Breast epithelium (tissue), 4 donors: Measurements from ENCODE around the gene DNAH8. TPM values are rescaled to one million over a fixed set of nuclear protein-coding genes. Genes with fewer than 3 reads are reported as not detected.

Experiments
- DNase-seq, 2 donors: peaks; one replicate each; pipeline ENCODE4 v3.0.0-alpha.2; 2019; ENCODE audit warnings: low spot score in 2 of 2
- H3K27ac ChIP-seq, 2 donors: fragments of 200-600 bp; sonication (generic) in 1 of 2; one replicate each; pipeline ENCODE4 v1.5.1; 2016 to 2019; ENCODE audit warnings: mild to moderate bottlenecking in 1 of 2
- H3K27me3 ChIP-seq, 2 donors: fragments of 200-600 bp; sonication (generic) in 1 of 2; one replicate each; pipeline versions ENCODE4 v1.5.1 to v1.6.0; 2017 to 2019; ENCODE audit warnings: control low read depth in 1 of 2, mild to moderate bottlenecking in 1 of 2
- H3K36me3 ChIP-seq: fragments of 200-600 bp; one replicate; pipeline ENCODE4 v1.5.1; 2019
- H3K4me1 ChIP-seq, 2 donors: fragments of 200-600 bp; sonication (generic); one replicate each; pipeline ENCODE4 v1.5.1; 2016 to 2019; ENCODE audit warnings: control low read depth in 1 of 2
- H3K4me3 ChIP-seq, 3 donors: fragments of 200-600 bp; sonication (generic); 1 replicate in 2 of 3; 2 replicates in 1 of 3; pipeline ENCODE4 v1.5.1; 2016 to 2019; ENCODE audit warnings: mild to moderate bottlenecking in 3 of 3, moderate library complexity in 2 of 3
- H3K9me3 ChIP-seq, 2 donors: fragments of 200-600 bp; sonication (generic) in 1 of 2; one replicate each; pipeline ENCODE4 v1.5.1; 2016 to 2019; ENCODE audit warnings: control low read depth in 1 of 2
- CTCF ChIP-seq, 3 donors: fragments of 450-650 bp; IDR thresholded peaks; one replicate each; pipeline ENCODE4 v1.5.1; 2016 to 2017; ENCODE audit warnings: antibody characterized with exemption in 3 of 3, mild to moderate bottlenecking in 3 of 3, moderate library complexity in 3 of 3
- POLR2A ChIP-seq: fragments of 450-650 bp; IDR thresholded peaks from one replicate; pipeline ENCODE4 v1.6.1; 2016; ENCODE audit warnings: antibody characterized with exemption, mild to moderate bottlenecking, moderate library complexity
- POLR2AphosphoS5 ChIP-seq, 3 donors: sonication (generic); formaldehyde crosslinking; IDR thresholded peaks; one replicate each; pipeline ENCODE4 v1.6.1; 2017; ENCODE audit warnings: antibody characterized with exemption in 3 of 3
- intact Hi-C: fragments of 100-400 bp; cut with DNase I; formaldehyde crosslinking; loops from one replicate; pipeline ENCODE4 v1.15.1; 2023; ENCODE audit warnings: low total_unique reads
- total RNA-seq, 3 donors: library from RNA; depleted of rRNA; stranded (reverse); fragments of >200 nt; gene quantifications; one replicate each; pipeline ENCODE4 v1.1.0, GENCODE V29; 2016

Gene DNAH8
- total RNA-seq, 3 donors from 2014 or later: under 0.01 TPM; not detected in 1

- H3K36me3 ChIP-seq: no peaks in the 10 kb centered on the region
- no peak for DNase-seq
- intact Hi-C loops: no loop called here
- H3K27ac ChIP-seq: no peak overlapping the region
- H3K4me1 ChIP-seq: no peaks in the 10 kb centered on the region
- TF ChIP-seq CTCF (IDR thresholded peaks at IDR 0.05) (no peak), POLR2AphosphoS5 (IDR thresholded peaks at IDR 0.05) (no peak), POLR2A (no peak)
- no peaks in the 10 kb centered on the region for H3K9me3 ChIP-seq
- H3K4me3 ChIP-seq: no peak overlapping the region
- H3K27me3 ChIP-seq: no peaks in the 10 kb centered on the region
Observed at GRCh38 chr6:38978139-38978704, 263.1 kb downstream of the DNAH8 start.

- Histone ChIP-seq H3K9me3 (no peaks in the 10 kb centered on the region), H3K27me3 (no peaks in the 10 kb centered on the region), H3K4me1 (no peaks in the 10 kb centered on the region), H3K27ac (no peak overlapping the region), H3K4me3 (no peak overlapping the region), H3K36me3 (no peaks in the 10 kb centered on the region)
- DNase-seq: no peak
- intact Hi-C loops: no loop called here
- TF ChIP-seq CTCF (IDR thresholded peaks at IDR 0.05) (no peak), POLR2AphosphoS5 (IDR thresholded peaks at IDR 0.05) (no peak), POLR2A (no peak)
Observed at GRCh38 chr6:38982470-38982869, 267.4 kb downstream of the DNAH8 start.

- Histone ChIP-seq H3K27me3 (no peaks in the 10 kb centered on the region), H3K4me1 (no peaks in the 10 kb centered on the region), H3K27ac (no peak overlapping the region), H3K36me3 (no peaks in the 10 kb centered on the region), H3K4me3 (no peak overlapping the region), H3K9me3 (no peaks in the 10 kb centered on the region)
- DNase-seq: no peak
- TF ChIP-seq POLR2AphosphoS5 (IDR thresholded peaks at IDR 0.05): no peak
- no peak for TF ChIP-seq CTCF (IDR thresholded peaks at IDR 0.05)
- TF ChIP-seq POLR2A: no peak
- intact Hi-C loops: no loop called here
Observed at GRCh38 chr6:38984723-38985122, 269.6 kb downstream of the DNAH8 start.

GRCh38 chr6:38985839-38986238, 270.7 kb downstream of the DNAH8 start:
- intact Hi-C loops: no loop called here
- no peak for DNase-seq

GRCh38 chr6:38987503-38987902, 272.4 kb downstream of the DNAH8 start:
- H3K27me3 ChIP-seq: no peaks in the 10 kb centered on the region
- intact Hi-C loops: no loop called here
- DNase-seq: no peak

More at GRCh38 chr6:38985839-38986238, 270.7 kb downstream of the DNAH8 start:
- TF ChIP-seq POLR2A (no peak), POLR2AphosphoS5 (IDR thresholded peaks at IDR 0.05) (no peak), CTCF (IDR thresholded peaks at IDR 0.05) (no peak)
- Histone ChIP-seq H3K4me3 (no peak overlapping the region), H3K36me3 (no peaks in the 10 kb centered on the region), H3K27me3 (no peaks in the 10 kb centered on the region), H3K4me1 (no peaks in the 10 kb centered on the region), H3K9me3 (no peaks in the 10 kb centered on the region), H3K27ac (no peak overlapping the region)

More at GRCh38 chr6:38987503-38987902, 272.4 kb downstream of the DNAH8 start:
- H3K9me3 ChIP-seq: no peaks in the 10 kb centered on the region
- no peak overlapping the region for H3K4me3 ChIP-seq
- H3K36me3 ChIP-seq: no peaks in the 10 kb centered on the region
- TF ChIP-seq POLR2A: no peak
- no peak for TF ChIP-seq POLR2AphosphoS5 (IDR thresholded peaks at IDR 0.05)
- TF ChIP-seq CTCF (IDR thresholded peaks at IDR 0.05): no peak
- no peaks in the 10 kb centered on the region for H3K4me1 ChIP-seq
- no peak overlapping the region for H3K27ac ChIP-seq
